H1 (cell line): Measurements from ENCODE around the gene TTC39A. TPM values are rescaled to one million over a fixed set of nuclear protein-coding genes. Genes with fewer than 3 reads are reported as not detected.

ENCODE experiments used
- CTCF ChIA-PET: fragments of 300-600 bp; sonication (Branson Sonifier 250); formaldehyde crosslinking; loops from one replicate; lab custom pipeline; 2021; ENCODE audit not compliant: partially characterized antibody; lab: Charles Lee
- POLR2A ChIA-PET: fragments of 300-600 bp; sonication (Branson Sonifier 250); formaldehyde crosslinking; loops from one replicate; lab custom pipeline; 2021; ENCODE audit warnings: inconsistent platforms; ENCODE audit not compliant: partially characterized antibody; lab: Charles Lee
- DNase-seq, 2 experiments: peaks; one replicate each; pipeline versions ENCODE4 v3.0.0 to v3.0.0-alpha.2; 2010 to 2022; ENCODE audit warnings: low spot score in 2 of 2, low read depth in 1 of 2, mixed read lengths in 1 of 2
- FAIRE-seq: peaks from 2 replicates; lab custom pipeline; 2011; peaks lifted over from hg19 to GRCh38; lab: Jason Lieb, UNC
- H2AFZ ChIP-seq: 2 replicates; pipeline ENCODE4 v1.8.1; 2012; ENCODE audit warnings: low read length, inconsistent platforms
- H2AK5ac ChIP-seq: 2 replicates; pipeline ENCODE4 v1.6.1; 2013; ENCODE audit warnings: low read depth, low read length
- H2BK120ac ChIP-seq: replicated peaks from 2 replicates; pipeline ENCODE3; 2013; ENCODE audit warnings: low read depth, low read length, inconsistent platforms
- H2BK12ac ChIP-seq: 2 replicates; pipeline ENCODE4 v1.6.1; 2013; ENCODE audit warnings: low read depth, low read length
- H2BK15ac ChIP-seq: 2 replicates; pipeline ENCODE4 v1.6.1; 2013; ENCODE audit warnings: low read length
- H2BK20ac ChIP-seq: 2 replicates; pipeline ENCODE4 v1.6.1; 2013; ENCODE audit warnings: low read length
- H2BK5ac ChIP-seq: 2 replicates; pipeline ENCODE4 v1.6.1; 2013; ENCODE audit warnings: low read depth, low read length
- H3K14ac ChIP-seq: 2 replicates; pipeline ENCODE4 v1.6.1; 2013; ENCODE audit warnings: inconsistent platforms; ENCODE audit not compliant: insufficient read length
- H3K18ac ChIP-seq: 2 replicates; pipeline ENCODE4 v1.6.1; 2013; ENCODE audit warnings: low read length; ENCODE audit errors: extremely low read depth
- H3K23ac ChIP-seq: 2 replicates; pipeline ENCODE4 v1.6.1; 2013; ENCODE audit warnings: inconsistent platforms; ENCODE audit not compliant: insufficient read length
- H3K23me2 ChIP-seq: 2 replicates; pipeline ENCODE4 v1.6.1; 2013; ENCODE audit warnings: low read depth, low read length
- H3K27ac ChIP-seq: 2 replicates; pipeline ENCODE4 v1.6.1; 2011; ENCODE audit warnings: low read depth, low read length, inconsistent platforms
- H3K27me3 ChIP-seq, 4 experiments: replicated peaks in 1 of 4; 1 replicate in 1 of 4; 2 replicates in 3 of 4; pipeline versions ENCODE4 v1.6.1 to v1.8.1; 2011 to 2013; ENCODE audit warnings: low read length in 3 of 4, mild to moderate bottlenecking in 3 of 4, inconsistent platforms in 2 of 4, mixed read lengths in 2 of 4, moderate library complexity in 1 of 4; ENCODE audit not compliant: control insufficient read depth in 3 of 4, insufficient read depth in 3 of 4; ENCODE audit errors: extremely low read depth in 1 of 4
- H3K36me3 ChIP-seq, 4 experiments: 2 replicates each; pipeline versions ENCODE4 v1.6.1 to v1.8.1; 2011 to 2013; ENCODE audit warnings: mild to moderate bottlenecking in 4 of 4, low read length in 3 of 4, moderate library complexity in 2 of 4, control low read depth in 1 of 4, inconsistent platforms in 1 of 4; ENCODE audit not compliant: insufficient read depth in 4 of 4, control insufficient read depth in 2 of 4
- H3K4ac ChIP-seq: replicated peaks from 2 replicates; pipeline ENCODE3; 2013; ENCODE audit warnings: low read length, low read depth, mixed read lengths, inconsistent platforms; ENCODE audit not compliant: insufficient read length
- H3K4me1 ChIP-seq, 4 experiments: replicated peaks in 1 of 4; 1 replicate in 1 of 4; 2 replicates in 3 of 4; pipeline versions ENCODE4 v1.6.1 to v1.8.1; 2011 to 2013; ENCODE audit warnings: low read length in 3 of 4, inconsistent platforms in 2 of 4, mixed read lengths in 1 of 4; ENCODE audit not compliant: insufficient read depth in 4 of 4, control insufficient read depth in 3 of 4
- H3K4me2 ChIP-seq, 2 experiments: 2 replicates each; pipeline versions ENCODE4 v1.6.1 to v1.8.1; 2011 to 2013; ENCODE audit warnings: low read depth in 2 of 2, low read length in 2 of 2, control low read depth in 1 of 2, inconsistent platforms in 1 of 2, mild to moderate bottlenecking in 1 of 2; ENCODE audit not compliant: insufficient read depth in 1 of 2
- H3K4me3 ChIP-seq, 4 experiments: fragments of 200-600, 300-600 bp in 1 of 4; sonication (generic), shearing (Covaris generic), sonication (Bioruptor Twin) in 1 of 4; 2 replicates each; pipeline versions ENCODE4 v1.5.1 to v1.8.1; 2011 to 2016; ENCODE audit warnings: low read length in 4 of 4, low read depth in 3 of 4, control low read depth in 2 of 4, inconsistent platforms in 2 of 4, mild to moderate bottlenecking in 2 of 4, mixed read lengths in 1 of 4, moderate library complexity in 1 of 4; ENCODE audit not compliant: insufficient read depth in 2 of 4; ENCODE audit errors: extremely low read depth in 1 of 4
- H3K56ac ChIP-seq: replicated peaks from 2 replicates; pipeline ENCODE3; 2013; ENCODE audit warnings: low read depth, mild to moderate bottlenecking, mixed read lengths, low read length, inconsistent platforms; ENCODE audit not compliant: insufficient read length
- H3K79me1 ChIP-seq: 2 replicates; pipeline ENCODE4 v1.6.1; 2013; ENCODE audit warnings: low read depth, low read length, control low read depth
- H3K79me2 ChIP-seq, 2 experiments: 2 replicates each; pipeline versions ENCODE4 v1.6.1 to v1.8.1; 2012 to 2013; ENCODE audit warnings: low read length in 2 of 2, mild to moderate bottlenecking in 2 of 2, inconsistent platforms in 1 of 2; ENCODE audit not compliant: insufficient read depth in 2 of 2, control insufficient read depth in 1 of 2
- H3K9ac ChIP-seq, 4 experiments: replicated peaks in 1 of 4; 1 replicate in 1 of 4; 2 replicates in 3 of 4; pipeline versions ENCODE4 v1.6.1 to v1.8.1; 2011 to 2013; ENCODE audit warnings: low read depth in 3 of 4, low read length in 3 of 4, control low read depth in 2 of 4, mild to moderate bottlenecking in 2 of 4, moderate library complexity in 2 of 4, inconsistent platforms in 1 of 4; ENCODE audit errors: extremely low read depth in 1 of 4
- H3K9me3 ChIP-seq, 2 experiments: 2 replicates each; pipeline versions ENCODE4 v1.6.1 to v1.8.1; 2012 to 2013; ENCODE audit warnings: mild to moderate bottlenecking in 2 of 2, moderate library complexity in 2 of 2, control low read depth in 1 of 2, inconsistent platforms in 1 of 2, low read depth in 1 of 2, low read length in 1 of 2, mixed read lengths in 1 of 2; ENCODE audit not compliant: insufficient read depth in 2 of 2
- H4K20me1 ChIP-seq, 2 experiments: replicated peaks in 1 of 2; 2 replicates each; pipeline versions ENCODE3 to v1.8.1; 2011 to 2013; ENCODE audit warnings: inconsistent platforms in 2 of 2, low read length in 2 of 2, mild to moderate bottlenecking in 1 of 2; ENCODE audit not compliant: insufficient read depth in 2 of 2, control insufficient read depth in 1 of 2
- H4K5ac ChIP-seq: 2 replicates; pipeline ENCODE4 v1.6.1; 2013; ENCODE audit warnings: low read length, low read depth, mixed read lengths, inconsistent platforms; ENCODE audit not compliant: insufficient read length
- H4K8ac ChIP-seq: 2 replicates; pipeline ENCODE4 v1.8.0; 2013; ENCODE audit warnings: mild to moderate bottlenecking, moderate library complexity, low read length, inconsistent platforms; ENCODE audit not compliant: insufficient read depth; ENCODE audit errors: extremely low read depth
- H4K91ac ChIP-seq: replicated peaks from 2 replicates; pipeline ENCODE3; 2013; ENCODE audit warnings: low read length, mixed read lengths, inconsistent platforms; ENCODE audit not compliant: insufficient read length
- BCL11A ChIP-seq, 2 experiments: IDR thresholded peaks; one replicate each; pipeline ENCODE4 v1.6.1; 2011; ENCODE audit warnings: low read depth in 2 of 2, low read length in 2 of 2, mild to moderate bottlenecking in 2 of 2
- CHD2 ChIP-seq: IDR thresholded peaks from 2 replicates; pipeline ENCODE4 v1.6.1; 2012; ENCODE audit warnings: low read length, improper control_type of control experiment
- EP300 ChIP-seq, 2 experiments: IDR thresholded peaks; 1 replicate in 1 of 2; 2 replicates in 1 of 2; pipeline ENCODE4 v1.6.1; 2011 to 2012; ENCODE audit warnings: low read depth in 2 of 2, low read length in 2 of 2, mild to moderate bottlenecking in 2 of 2, borderline replicate concordance in 1 of 2, inconsistent platforms in 1 of 2, moderate library complexity in 1 of 2
- FOSL1 ChIP-seq: IDR thresholded peaks from 2 replicates; pipeline ENCODE4 v1.6.1; 2011; ENCODE audit warnings: mild to moderate bottlenecking, low read depth, low read length, moderate library complexity; ENCODE audit not compliant: insufficient read depth
- NANOG ChIP-seq: IDR thresholded peaks from 2 replicates; pipeline ENCODE4 v1.6.1; 2011; ENCODE audit warnings: low read length, low read depth, mild to moderate bottlenecking, inconsistent platforms; ENCODE audit not compliant: insufficient read depth, poor library complexity, severe bottlenecking
- RFX5 ChIP-seq: IDR thresholded peaks from 2 replicates; pipeline ENCODE4 v1.6.1; 2011; ENCODE audit warnings: low read depth, low read length, improper control_type of control experiment, borderline replicate concordance
- RNF2 ChIP-seq: fragments of 200-900, 300-1000 bp; sonication (generic); IDR thresholded peaks from 2 replicates; pipeline ENCODE4 v1.7.1; 2016; ENCODE audit warnings: borderline replicate concordance, low read depth, mild to moderate bottlenecking, antibody characterized with exemption, low read length; ENCODE audit not compliant: poor library complexity, severe bottlenecking; ENCODE audit errors: missing control alignments
- SAP30 ChIP-seq: fragments of 300-600 bp; sonication (generic); IDR thresholded peaks from 2 replicates; pipeline ENCODE4 v1.7.1; 2012; ENCODE audit warnings: low read length, moderate library complexity, mild to moderate bottlenecking, inconsistent platforms; ENCODE audit not compliant: insufficient read depth, insufficient replicate concordance
- TCF12 ChIP-seq: IDR thresholded peaks from 2 replicates; pipeline ENCODE4 v1.6.1; 2011; ENCODE audit warnings: low read depth, mild to moderate bottlenecking, low read length
- ZNF274 ChIP-seq: IDR thresholded peaks from 2 replicates; pipeline ENCODE4 v1.7.0; 2012; ENCODE audit warnings: low read length, borderline replicate concordance; ENCODE audit errors: extremely low read depth
- WGBS, 2 experiments: shearing (Covaris generic) in 1 of 2; methylation state at CpG; one replicate each; pipeline versions ENCODE4 v1.1.6 to v1.1.7; 2013 to 2015; ENCODE audit warnings: low lambda C conversion rate in 2 of 2, mixed read lengths in 2 of 2, inconsistent platforms in 1 of 2, low coverage in 1 of 2, missing lambda C conversion rate in 1 of 2; ENCODE audit not compliant: insufficient replicate concordance in 2 of 2, insufficient coverage in 1 of 2, insufficient read length in 1 of 2; ENCODE audit errors: extremely low coverage in 1 of 2, missing lambda C conversion rate in 1 of 2; 5-methylcytosine and 5-hydroxymethylcytosine counted together
- polyA plus RNA-seq, 7 experiments: library from polyadenylated mRNA; depleted of rRNA in 3 of 7; stranded (reverse) in 5 of 7; unstranded in 2 of 7; fragments of >200 nt in 5 of 7; fragments of 200-250 nt in 2 of 7; gene quantifications; 1 replicate in 5 of 7; 2 replicates in 1 of 7; 4 replicates in 1 of 7; pipeline versions ENCODE4 v1.2.1 to v1.2.3, GENCODE V29; 2011 to 2013; ENCODE audit warnings: missing spikeins in 2 of 7, mixed read lengths in 2 of 7
- total RNA-seq: library from RNA; stranded (reverse); fragmentation: NEBNext Ultra II Directional; extraction: Animal tissue kit (Norgen Biotek cat#: 25700); gene quantifications from 2 replicates; pipeline ENCODE4 v1.2.1, GENCODE V29; 2021
- TF ChIP-seq, protein P1 (sequence below): IDR thresholded peaks from 2 replicates; pipeline ENCODE4 v1.6.1; 2011; ENCODE audit warnings: low read depth, mild to moderate bottlenecking, low read length; ENCODE audit not compliant: insufficient read depth

The TTC39A gene
- total and polyA plus RNA-seq, 2 of the 8 experiments (the other 6 are each of a cell fraction or from before 2014, with no cell fraction given), result 5.5 to 5.8 TPM

GRCh38 chr1:51325391-51325790 is 5.0 kb downstream of the TTC39A start:
- no peak overlapping the region for H2BK15ac ChIP-seq
- H4K5ac ChIP-seq, result no peak overlapping the region
- H3K23me2 ChIP-seq, result no peaks in the 10 kb centered on the region; the same call in 1 of the 2 replicates
- H4K8ac ChIP-seq, result no peak overlapping the region
- WGBS, 2 experiments, result 88% methylated on average over 1 of the region's 1 CpG; no CpG with 5 or more reads in 1 of the 2 experiments
- no peak overlapping the region for H2BK120ac ChIP-seq
- no peak overlapping the region for H3K4ac ChIP-seq
- H3K14ac ChIP-seq, result no peak overlapping the region
- peaks cover 0 to 1% of the 10 kb centered on the region in 2 experiments for H4K20me1 ChIP-seq
- H2BK12ac ChIP-seq, result no peak overlapping the region
- no peak overlapping the region for H3K27ac ChIP-seq
- no peak overlapping the region for H3K18ac ChIP-seq
- no peak overlapping the region for H2BK5ac ChIP-seq
- no peaks in the 10 kb centered on the region for H3K36me3 ChIP-seq
- ChIA-PET CTCF (interaction anchor here (1.4 kb wide), 1 partner anchor 11 kb away, joined by 5 read pairs; no protein-coding TSS in a partner anchor), POLR2A (no interaction called here)
- no peak overlapping the region for H2AFZ ChIP-seq
- no peak overlapping the region for H3K9ac ChIP-seq
- peaks cover 0 to 10% (median 3%) of the 10 kb centered on the region in 4 experiments; a peak in 4 of 7 replicates for H3K4me1 ChIP-seq
- H3K4me3 ChIP-seq, result no peak overlapping the region
- H3K4me2 ChIP-seq, result no peak overlapping the region
- H3K23ac ChIP-seq, result no peak overlapping the region
- H3K27me3 ChIP-seq, result peaks cover 0 to 5% (median 2%) of the 10 kb centered on the region in 4 experiments; a peak in 3 of 7 replicates
- DNase-seq (no peak), FAIRE-seq (no peak)
- no peak overlapping the region for H4K91ac ChIP-seq
- no peak overlapping the region for H2BK20ac ChIP-seq
- H2AK5ac ChIP-seq, result no peak overlapping the region
- no peaks in the 10 kb centered on the region for H3K79me1 ChIP-seq
- H3K9me3 ChIP-seq, result no peaks in the 10 kb centered on the region
- H3K79me2 ChIP-seq, result no peaks in the 10 kb centered on the region
- H3K56ac ChIP-seq, result no peak overlapping the region
- TF ChIP-seq EP300 (IDR thresholded peaks at IDR 0.05; ENCODE audit: borderline replicate concordance in 1 of 2, low read depth in 2 of 2, low read length in 2 of 2) (no peak), BCL11A (IDR thresholded peaks at IDR 0.05; ENCODE audit: low read depth in 2 of 2, low read length in 2 of 2) (no peak), RFX5 (no peak), TCF12 (no peak), RNF2 (no peak), CHD2 (no peak), FOSL1 (no peak), ZNF274 (no peak), NANOG (no peak), SAP30 (no peak)
- TF ChIP-seq, protein P1, sequence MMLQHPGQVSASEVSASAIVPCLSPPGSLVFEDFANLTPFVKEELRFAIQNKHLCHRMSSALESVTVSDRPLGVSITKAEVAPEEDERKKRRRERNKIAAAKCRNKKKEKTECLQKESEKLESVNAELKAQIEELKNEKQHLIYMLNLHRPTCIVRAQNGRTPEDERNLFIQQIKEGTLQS, result no peak
